Ovary (tissue), 9 donors: ENCODE data around the gene TSHZ3. TPM values are rescaled to one million over a fixed set of nuclear protein-coding genes. Genes with fewer than 3 reads are reported as not detected.

ENCODE experiments used
- DNase-seq, 5 donors: peaks; one replicate each; pipeline ENCODE4 v3.0.0-alpha.2; 2019 to 2020
- H3K27ac ChIP-seq, 2 donors: fragments of 200-600 bp; one replicate each; pipeline versions ENCODE4 v1.5.1 to v1.8.0; 2019 to 2022
- H3K27me3 ChIP-seq: fragments of 200-600 bp; one replicate; pipeline ENCODE4 v1.8.0; 2022
- H3K36me3 ChIP-seq: fragments of 200-600 bp; sonication (generic); one replicate; pipeline ENCODE4 v1.5.1; 2019
- H3K4me1 ChIP-seq: one replicate; pipeline ENCODE4 v1.8.1; 2013; ENCODE audit warnings: mild to moderate bottlenecking, moderate library complexity; ENCODE audit not compliant: insufficient read depth
- H3K4me3 ChIP-seq: fragments of 200-600 bp; sonication (generic); one replicate; pipeline ENCODE4 v1.5.1; 2017
- H3K9me3 ChIP-seq, 2 donors: fragments of 200-600 bp in 1 of 2; sonication (generic) in 1 of 2; one replicate each; pipeline versions ENCODE4 v1.5.1 to v1.8.1; 2013 to 2019; ENCODE audit warnings: mild to moderate bottlenecking in 1 of 2, moderate library complexity in 1 of 2
- CTCF ChIP-seq, 3 donors: fragments of 450-650 bp in 2 of 3; fragments of 200-600 bp in 1 of 3; IDR thresholded peaks; one replicate each; pipeline versions ENCODE4 v1.5.1 to v1.8.0; 2016 to 2022; ENCODE audit warnings: antibody characterized with exemption in 3 of 3, mild to moderate bottlenecking in 1 of 3
- EP300 ChIP-seq: sonication (generic); formaldehyde crosslinking; IDR thresholded peaks from one replicate; pipeline ENCODE4 v1.6.1; 2017; ENCODE audit warnings: antibody characterized with exemption
- POLR2A ChIP-seq: fragments of 450-650 bp; IDR thresholded peaks from one replicate; pipeline ENCODE4 v1.6.1; 2017; ENCODE audit warnings: antibody characterized with exemption, mild to moderate bottlenecking, moderate library complexity
- WGBS, 3 donors: extraction: QIAGEN DNeasy Blood & Tissue Kit in 1 of 3; methylation state at CpG; one replicate each; pipeline versions ENCODE4 v1.1.5 to v1.1.7; 2013 to 2017; 5-methylcytosine and 5-hydroxymethylcytosine counted together
- intact Hi-C, 4 donors: fragments of 100-400 bp; cut with DNase I; formaldehyde crosslinking; loops; one replicate each; pipeline versions ENCODE4 v1.11.0 to v1.15.1; 2022 to 2023
- polyA plus RNA-seq, 2 donors: library from polyadenylated mRNA; stranded (reverse); fragments of 200-250 nt in 1 of 2; fragments of 350-450 nt in 1 of 2; fragmentation: Illumina TruSeq in 1 of 2; extraction: RNeasy Lipid Tissue Mini Kit (QIAGEN cat#74804) in 1 of 2; gene quantifications; one replicate each; pipeline ENCODE4 v1.2.3, GENCODE V29; 2013 to 2014
- total RNA-seq, 7 donors: library from RNA; depleted of rRNA in 2 of 7; stranded (reverse); fragments of >200 nt in 2 of 7; fragmentation: NEBNext Ultra II Directional in 3 of 7; extraction: Animal tissue kit (Norgen Biotek cat#: 25700) in 3 of 7; gene quantifications; one replicate each; pipeline versions ENCODE4 v1.1.0 to v1.2.4, GENCODE V29; 2016 to 2023
- donor health status: DM: no; HTN: no; CAD: no; lungs with moderate emphysema.
- donor health status: DM: no; HTN: no; CAD: no.
- donor health status: Bipolar disorder and iron deficiency.
- donor health status: DM: yes; HTN: yes; CAD: no.
- donor health status: DM: no; HTN: no; CAD: no.
- donor health status: DM: yes; HTN: yes; CAD: no.

The TSHZ3 gene
- total and polyA plus RNA-seq, 9 donors, result 23.3 to 107 (median 50.3) TPM

GRCh38 chr19:31264041-31264778 is 85.0 kb downstream of the TSHZ3 start:
- no peaks in the 10 kb centered on the region for H3K27me3 ChIP-seq
- WGBS, 3 donors, result 77 to 83% (median 79%) methylated on average over 9 of the region's 9 CpGs
- H3K4me1 ChIP-seq, result peaks cover 7% of the 10 kb centered on the region
- H3K27ac ChIP-seq, result no peak overlapping the region
- TF ChIP-seq POLR2A, result no peak
- no peak for TF ChIP-seq EP300
- TF ChIP-seq CTCF (IDR thresholded peaks at IDR 0.05), result no peak
- no peaks in the 10 kb centered on the region for H3K9me3 ChIP-seq
- intact Hi-C loops, result no loop called here
- DNase-seq, result peak in 2 of 5 donors; percentile 8 to 23
- H3K4me3 ChIP-seq, result no peak overlapping the region
- H3K36me3 ChIP-seq, result no peaks in the 10 kb centered on the region

- H3K36me3 ChIP-seq, result no peaks in the 10 kb centered on the region
- H3K9me3 ChIP-seq, result no peaks in the 10 kb centered on the region
- TF ChIP-seq EP300, result no peak
- no peak for TF ChIP-seq CTCF (IDR thresholded peaks at IDR 0.05)
- TF ChIP-seq POLR2A, result no peak
- no peak overlapping the region for H3K27ac ChIP-seq
- peak in 2 of 5 donors; percentile 8 to 32 for DNase-seq
- WGBS, 3 donors, result 62 to 74% (median 73%) methylated on average over 9 of the region's 9 CpGs
- H3K27me3 ChIP-seq, result no peaks in the 10 kb centered on the region
- H3K4me1 ChIP-seq, result peaks cover 7% of the 10 kb centered on the region
- H3K4me3 ChIP-seq, result no peak overlapping the region
- intact Hi-C loops, result no loop called here
Observed at GRCh38 chr19:31263328-31263727, 85.9 kb downstream of the TSHZ3 start.

- intact Hi-C loops, result no loop called here
Observed at GRCh38 chr19:31262725-31263191, 86.5 kb downstream of the TSHZ3 start.

GRCh38 chr19:31261603-31262212 is 87.5 kb downstream of the TSHZ3 start:
- 18 to 26% (median 21%) methylated on average over 11 of the region's 11 CpGs for WGBS, 3 donors
- no peaks in the 10 kb centered on the region for H3K36me3 ChIP-seq
- intact Hi-C loops, result no loop called here
- peaks cover 9% of the 10 kb centered on the region for H3K4me1 ChIP-seq
- H3K9me3 ChIP-seq, result no peaks in the 10 kb centered on the region
- no peaks in the 10 kb centered on the region for H3K27me3 ChIP-seq
- H3K27ac ChIP-seq, result no peak overlapping the region
- no peak overlapping the region for H3K4me3 ChIP-seq
- no peak for DNase-seq
- TF ChIP-seq CTCF (IDR thresholded peaks at IDR 0.05) (no peak), EP300 (no peak), POLR2A (no peak)

More at GRCh38 chr19:31262725-31263191, 86.5 kb downstream of the TSHZ3 start:
- peak in 1 of 5 donors; percentile 27 for DNase-seq
- no peak overlapping the region for H3K4me3 ChIP-seq
- peaks cover 9% of the 10 kb centered on the region for H3K4me1 ChIP-seq
- no peaks in the 10 kb centered on the region for H3K36me3 ChIP-seq
- no peak overlapping the region for H3K27ac ChIP-seq
- no peak for TF ChIP-seq EP300
- H3K27me3 ChIP-seq, result no peaks in the 10 kb centered on the region
- WGBS, 3 donors, result 8 to 17% (median 9%) methylated on average over 10 of the region's 10 CpGs
- H3K9me3 ChIP-seq, result no peaks in the 10 kb centered on the region
